Measurements from ENCODE around the gene ITGB4.

Gene ITGB4

DNA sequence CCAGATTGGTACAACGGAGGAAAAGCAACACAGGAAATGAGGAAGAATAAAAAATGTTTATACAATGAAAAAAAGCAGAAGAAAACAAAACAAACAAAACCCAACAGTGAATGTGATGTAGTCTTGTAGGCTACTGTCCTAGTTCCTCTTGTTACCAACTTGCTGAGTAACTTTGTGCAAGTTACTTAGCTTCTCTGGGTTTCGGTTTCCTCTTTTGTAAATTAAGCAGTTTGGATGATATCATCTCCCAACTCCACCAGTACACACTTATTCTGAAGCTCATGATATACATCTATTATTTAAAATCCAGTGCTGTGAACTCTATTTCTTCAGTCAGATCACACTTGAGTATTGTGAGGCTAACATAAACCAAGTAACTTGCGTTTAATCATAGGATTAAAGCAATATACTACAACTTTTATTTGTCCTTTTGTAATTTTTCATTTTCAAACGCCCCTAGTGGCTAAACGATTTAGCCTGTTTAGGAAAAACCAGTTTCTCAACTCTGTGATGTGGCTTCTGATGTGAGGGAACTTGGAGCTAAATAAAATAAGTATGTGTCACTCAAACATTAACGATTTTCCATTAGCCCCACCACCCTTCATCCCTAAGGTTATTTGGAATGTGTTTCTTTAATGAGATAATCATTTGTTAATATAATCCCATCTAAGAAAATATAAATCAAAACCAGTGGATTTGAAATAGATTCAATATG, 62.0 kb downstream of the ITGB4 start:
- TF ChIP-seq, protein P1, sequence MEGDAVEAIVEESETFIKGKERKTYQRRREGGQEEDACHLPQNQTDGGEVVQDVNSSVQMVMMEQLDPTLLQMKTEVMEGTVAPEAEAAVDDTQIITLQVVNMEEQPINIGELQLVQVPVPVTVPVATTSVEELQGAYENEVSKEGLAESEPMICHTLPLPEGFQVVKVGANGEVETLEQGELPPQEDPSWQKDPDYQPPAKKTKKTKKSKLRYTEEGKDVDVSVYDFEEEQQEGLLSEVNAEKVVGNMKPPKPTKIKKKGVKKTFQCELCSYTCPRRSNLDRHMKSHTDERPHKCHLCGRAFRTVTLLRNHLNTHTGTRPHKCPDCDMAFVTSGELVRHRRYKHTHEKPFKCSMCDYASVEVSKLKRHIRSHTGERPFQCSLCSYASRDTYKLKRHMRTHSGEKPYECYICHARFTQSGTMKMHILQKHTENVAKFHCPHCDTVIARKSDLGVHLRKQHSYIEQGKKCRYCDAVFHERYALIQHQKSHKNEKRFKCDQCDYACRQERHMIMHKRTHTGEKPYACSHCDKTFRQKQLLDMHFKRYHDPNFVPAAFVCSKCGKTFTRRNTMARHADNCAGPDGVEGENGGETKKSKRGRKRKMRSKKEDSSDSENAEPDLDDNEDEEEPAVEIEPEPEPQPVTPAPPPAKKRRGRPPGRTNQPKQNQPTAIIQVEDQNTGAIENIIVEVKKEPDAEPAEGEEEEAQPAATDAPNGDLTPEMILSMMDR (IDR thresholded peaks at IDR 0.05; ENCODE audit: borderline replicate concordance, control extremely low read depth, extremely low read depth, insufficient read depth, missing control alignments): peak; percentile 41
- peak; percentile 63 for DNase-seq (ENCODE audit: low spot score)
- in situ Hi-C loops (cut with MboI; ENCODE audit: low sequenced_read_pairs, unreplicated experiment): no loop called here

DNA sequence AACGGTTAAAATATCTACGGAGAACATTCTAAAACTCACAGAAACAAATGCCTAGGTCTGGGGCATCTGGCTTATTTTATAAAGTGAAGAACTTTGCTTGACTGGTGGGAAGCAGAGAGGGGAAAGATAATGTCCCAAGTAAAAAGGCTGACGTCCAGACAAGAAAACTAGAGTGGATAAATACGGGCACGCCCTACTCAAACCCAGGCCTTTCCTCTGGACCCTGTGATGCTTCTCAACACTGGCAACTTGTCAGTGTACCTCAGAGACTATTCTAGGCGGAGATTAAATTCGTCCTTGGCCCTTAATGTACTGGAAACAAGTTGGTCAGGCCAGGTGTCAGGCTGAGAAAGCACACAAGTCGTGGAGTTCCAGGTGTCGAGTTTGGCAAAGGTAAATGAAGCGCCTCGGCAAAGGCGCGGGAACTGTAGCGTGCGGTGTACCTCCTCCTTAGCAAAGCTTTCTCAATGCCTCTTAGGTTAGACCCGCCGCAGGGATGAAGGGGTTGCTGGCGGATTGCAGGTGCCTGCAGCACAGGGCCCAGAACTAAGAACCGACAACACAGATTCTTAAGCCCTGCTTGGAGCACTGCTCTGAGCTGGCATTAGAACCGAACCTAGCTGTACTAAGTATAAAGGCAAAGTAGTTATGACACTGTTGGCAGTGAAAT, 62.7 kb downstream of the ITGB4 start:
- in situ Hi-C loops (cut with MboI; ENCODE audit: low sequenced_read_pairs, unreplicated experiment): no loop called here

DNA sequence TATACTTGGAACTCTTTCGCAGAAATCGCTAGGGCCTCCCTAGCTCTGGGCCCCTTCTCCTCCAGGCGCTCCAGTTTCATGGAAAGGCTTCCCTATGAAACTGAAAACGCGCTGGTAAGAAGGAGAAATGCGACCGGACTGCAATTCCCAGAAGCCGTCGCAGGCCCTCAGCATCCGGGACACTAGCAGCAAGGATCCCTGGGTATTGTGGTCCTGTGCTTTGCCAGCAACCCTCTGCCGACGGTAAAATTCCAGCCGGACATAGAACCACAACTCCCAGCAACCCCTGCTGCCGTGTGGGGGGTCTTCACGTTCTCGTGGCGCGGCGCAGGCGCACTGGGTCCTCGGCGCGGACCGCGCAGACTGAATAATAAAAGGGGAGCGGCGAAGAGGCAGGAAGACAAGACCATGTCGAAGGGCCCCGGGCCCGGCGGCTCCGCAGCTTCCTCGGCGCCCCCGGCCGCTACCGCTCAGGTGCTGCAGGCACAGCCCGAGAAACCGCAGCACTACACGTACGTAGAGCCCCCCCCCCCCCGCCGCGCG, 63.3 kb downstream of the ITGB4 start, which contains the start of gene UNK:
TSS of gene UNK (plus strand) at position 334 of the 543 bp plus-strand sequence. CDS start at position 409, 75 bp downstream.
- in situ Hi-C loops (cut with MboI; ENCODE audit: low sequenced_read_pairs, unreplicated experiment): no loop called here

More for the DNA sequence above, 62.7 kb downstream of the ITGB4 start:
- DNase-seq (ENCODE audit: low spot score): no peak
- TF ChIP-seq, protein P1 (IDR thresholded peaks at IDR 0.05; ENCODE audit: borderline replicate concordance, control extremely low read depth, extremely low read depth, insufficient read depth, missing control alignments): no peak

DNA sequence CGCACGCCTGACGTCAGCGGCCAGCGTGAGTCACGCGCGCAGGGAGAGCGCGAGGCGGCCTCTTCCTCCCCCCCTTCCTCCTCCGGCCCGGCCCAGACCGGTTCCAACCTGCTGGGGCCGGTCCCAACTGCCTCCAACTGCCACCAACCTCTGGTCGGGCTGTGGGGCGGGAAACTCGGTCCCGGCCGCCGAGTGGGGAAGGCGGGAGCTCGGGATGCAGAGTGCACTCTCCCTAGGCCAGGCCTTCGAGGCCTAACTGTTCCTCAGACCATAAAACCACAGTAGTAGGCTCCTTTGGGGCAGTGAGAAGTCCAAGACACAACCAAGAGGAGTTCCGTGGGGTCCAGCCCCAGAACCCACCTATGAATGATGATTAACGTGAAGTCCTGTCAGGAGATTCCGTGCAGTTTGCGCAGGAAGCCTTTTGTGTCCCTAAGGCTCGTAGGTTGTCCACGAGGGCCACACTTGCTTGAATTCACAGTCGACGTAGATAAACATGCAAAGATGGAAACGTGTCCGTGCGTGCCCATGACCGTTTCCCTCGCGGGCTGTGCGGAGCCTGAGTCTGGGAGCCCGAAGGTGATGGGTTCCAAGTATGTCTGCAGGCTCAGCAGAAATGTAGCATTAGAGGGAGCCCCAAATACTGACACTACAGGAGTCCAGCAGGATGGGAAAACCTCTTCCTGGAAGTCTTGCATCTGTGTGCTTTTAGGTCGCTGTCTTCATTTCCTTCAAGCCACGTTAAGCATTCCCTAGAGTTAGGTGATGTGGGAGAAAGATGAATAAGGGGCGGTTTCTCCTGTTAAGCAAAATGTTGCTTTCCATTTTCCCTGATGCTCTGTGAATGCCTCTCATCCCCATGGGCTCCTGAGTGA, 64.0 kb downstream of the ITGB4 start:
- peak; percentile 87 for DNase-seq (ENCODE audit: low spot score)
- in situ Hi-C loops (cut with MboI; ENCODE audit: low sequenced_read_pairs, unreplicated experiment): no loop called here
- TF ChIP-seq, protein P1 (IDR thresholded peaks at IDR 0.05; ENCODE audit: borderline replicate concordance, control extremely low read depth, extremely low read depth, insufficient read depth, missing control alignments): no peak

More for the DNA sequence above, 63.3 kb downstream of the ITGB4 start, which contains the start of gene UNK:
- DNase-seq (ENCODE audit: low spot score): peak; percentile 95
- TF ChIP-seq, protein P1 (IDR thresholded peaks at IDR 0.05; ENCODE audit: borderline replicate concordance, control extremely low read depth, extremely low read depth, insufficient read depth, missing control alignments): no peak

DNA sequence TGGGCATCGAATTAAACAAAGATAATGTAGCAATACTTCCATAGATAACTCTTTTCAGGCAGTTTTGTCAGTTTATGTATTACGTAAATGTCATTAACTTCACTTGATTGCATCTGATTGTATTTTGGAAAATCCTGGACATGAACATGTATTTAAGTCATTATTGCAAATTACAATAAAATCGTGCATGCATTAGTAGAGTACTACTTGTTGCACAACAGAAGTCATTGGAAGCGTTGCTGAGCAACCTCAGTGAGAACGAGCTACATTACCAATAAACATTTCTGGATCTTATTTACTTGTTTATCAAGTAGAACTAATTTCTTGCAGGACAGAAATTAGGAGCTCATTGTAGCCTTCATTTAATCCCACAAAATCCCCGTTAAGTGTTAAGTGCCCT, 70.0 kb downstream of the ITGB4 start:
- in situ Hi-C loops (cut with MboI; ENCODE audit: low sequenced_read_pairs, unreplicated experiment): no loop called here
- DNase-seq (ENCODE audit: low spot score): no peak
- TF ChIP-seq, protein P1 (IDR thresholded peaks at IDR 0.05; ENCODE audit: borderline replicate concordance, control extremely low read depth, extremely low read depth, insufficient read depth, missing control alignments): no peak

DNA sequence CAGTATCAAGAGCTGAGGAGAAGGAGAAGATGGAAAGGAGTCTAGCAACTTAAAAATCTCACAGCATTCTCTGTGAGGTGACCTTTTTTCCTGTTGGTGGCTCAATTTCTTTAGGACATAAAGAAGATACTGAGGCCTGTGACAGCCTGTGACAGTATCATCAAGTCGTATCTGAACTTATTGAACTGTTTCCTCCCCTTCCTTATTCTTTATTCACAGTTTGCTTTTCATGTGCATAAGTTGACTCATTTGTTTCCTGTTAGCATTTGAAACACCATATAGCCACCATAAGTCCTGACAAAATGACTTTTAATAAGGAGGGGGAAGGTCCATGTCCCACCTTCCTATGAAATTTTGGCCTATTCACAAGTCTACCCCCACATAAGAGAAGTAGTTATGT, 72.2 kb downstream of the ITGB4 start:
- in situ Hi-C loops (cut with MboI; ENCODE audit: low sequenced_read_pairs, unreplicated experiment): no loop called here
- TF ChIP-seq, protein P1 (IDR thresholded peaks at IDR 0.05; ENCODE audit: borderline replicate concordance, control extremely low read depth, extremely low read depth, insufficient read depth, missing control alignments): no peak
- no peak for DNase-seq (ENCODE audit: low spot score)

Measured in GM13976 (cell line).